Measurements from ENCODE around the gene KCNQ1. TPM values are rescaled to one million over a fixed set of nuclear protein-coding genes. Genes with fewer than 3 reads are reported as not detected.

Gene KCNQ1
- total RNA-seq, 2 experiments from 2014 or later, result 20.4 to 26.0 TPM

DNA sequence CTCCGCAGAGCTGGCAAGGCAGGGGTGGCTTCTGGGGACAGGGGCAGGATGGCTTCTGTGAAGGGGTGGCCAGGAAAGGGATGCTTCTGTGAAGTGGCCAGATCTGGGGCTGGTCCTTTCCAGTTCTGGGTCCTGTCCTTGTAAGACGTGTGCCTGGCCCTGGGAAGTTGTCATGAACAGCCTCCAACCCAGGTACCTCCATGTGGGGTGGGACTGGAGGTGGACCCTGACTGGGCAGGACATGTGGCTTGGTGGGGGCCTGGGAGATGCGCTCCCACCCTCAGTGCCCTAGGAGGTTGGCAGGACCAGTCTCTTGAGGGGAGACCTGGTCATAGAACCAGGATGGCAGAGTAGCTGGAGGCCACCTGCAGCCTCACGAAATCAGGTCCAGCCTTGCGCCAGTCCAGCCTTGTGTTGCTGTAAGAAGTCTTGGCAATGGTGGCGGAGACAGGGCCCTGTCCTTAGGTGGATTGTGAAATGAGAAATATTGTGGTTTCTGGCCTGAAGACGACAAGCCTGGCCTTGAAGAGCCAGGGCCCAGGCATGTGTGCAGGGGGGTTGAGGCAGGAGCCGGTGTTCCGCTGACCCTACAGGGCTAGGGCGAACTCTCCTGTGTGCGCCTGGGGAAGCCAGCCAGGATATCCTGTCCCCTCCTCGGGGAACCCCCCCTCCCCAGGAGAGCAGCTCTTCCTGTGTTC, 2.6 kb downstream of the KCNQ1 start:
- Mint-ChIP-seq H3K27ac (peak overlapping the region; percentile 80), H3K9me3 (ENCODE audit: insufficient read depth) (no peaks in the 10 kb centered on the region), H3K36me3 (ENCODE audit: low read depth) (peaks cover 2% of the 10 kb centered on the region), H3K27me3 (ENCODE audit: low read depth) (peaks cover 9% of the 10 kb centered on the region), H3K4me3 (peak overlapping the region; percentile 90), H3K4me1 (ENCODE audit: low read depth) (peaks cover 46% of the 10 kb centered on the region)
- ChIA-PET POLR2A (no interaction called here), CTCF (interaction anchor here (1.0 kb wide), 1 partner anchor 86 kb away, joined by 3 read pairs; no protein-coding TSS in a partner anchor)
- ATAC-seq (no peak), DNase-seq (no peak)

DNA sequence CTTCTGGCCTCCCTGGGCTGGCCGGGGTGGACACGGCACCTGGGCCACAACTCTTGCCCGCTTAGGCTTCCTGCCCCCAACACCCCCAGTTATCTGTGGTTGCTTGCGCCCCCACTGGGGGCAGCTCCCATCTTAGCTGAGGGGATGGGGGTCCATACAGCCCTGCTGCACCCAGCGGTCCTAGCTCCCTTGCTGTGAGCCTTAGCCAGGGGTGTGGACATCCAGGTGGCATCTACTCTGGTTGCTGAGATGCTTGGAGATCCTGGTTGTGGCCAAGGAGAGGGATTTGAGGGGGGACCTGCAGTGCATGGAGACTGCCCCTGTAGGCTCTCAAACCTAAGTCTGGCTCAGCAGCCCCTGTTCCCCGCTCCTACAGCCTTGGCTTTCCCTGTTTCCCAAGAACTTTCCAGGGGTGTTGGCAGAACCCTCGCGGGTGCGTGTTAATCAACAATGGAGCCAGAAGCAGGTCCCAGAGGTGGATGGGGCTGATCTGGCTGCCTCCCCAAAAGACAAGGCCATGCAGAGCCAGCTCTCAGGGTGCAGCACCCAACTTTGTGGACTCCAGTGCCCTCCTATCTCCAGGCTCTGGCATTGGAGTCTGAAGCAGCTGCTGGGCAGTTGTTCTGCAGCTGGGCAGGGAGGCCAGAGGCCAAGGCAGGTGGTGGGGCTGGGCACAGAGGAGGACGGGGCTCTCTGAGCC, 3.3 kb downstream of the KCNQ1 start:
- Mint-ChIP-seq H3K36me3 (ENCODE audit: low read depth) (peaks cover 2% of the 10 kb centered on the region), H3K27ac (peak overlapping the region; percentile 80), H3K27me3 (ENCODE audit: low read depth) (peaks cover 4% of the 10 kb centered on the region), H3K4me1 (ENCODE audit: low read depth) (peaks cover 40% of the 10 kb centered on the region), H3K4me3 (peak overlapping the region; percentile 90), H3K9me3 (ENCODE audit: insufficient read depth) (no peaks in the 10 kb centered on the region)
- DNase-seq (no peak), ATAC-seq (no peak)
- ChIA-PET CTCF (interaction anchor here (1.0 kb wide), 1 partner anchor 85 kb away, joined by 3 read pairs; no protein-coding TSS in a partner anchor), POLR2A (no interaction called here)

DNA sequence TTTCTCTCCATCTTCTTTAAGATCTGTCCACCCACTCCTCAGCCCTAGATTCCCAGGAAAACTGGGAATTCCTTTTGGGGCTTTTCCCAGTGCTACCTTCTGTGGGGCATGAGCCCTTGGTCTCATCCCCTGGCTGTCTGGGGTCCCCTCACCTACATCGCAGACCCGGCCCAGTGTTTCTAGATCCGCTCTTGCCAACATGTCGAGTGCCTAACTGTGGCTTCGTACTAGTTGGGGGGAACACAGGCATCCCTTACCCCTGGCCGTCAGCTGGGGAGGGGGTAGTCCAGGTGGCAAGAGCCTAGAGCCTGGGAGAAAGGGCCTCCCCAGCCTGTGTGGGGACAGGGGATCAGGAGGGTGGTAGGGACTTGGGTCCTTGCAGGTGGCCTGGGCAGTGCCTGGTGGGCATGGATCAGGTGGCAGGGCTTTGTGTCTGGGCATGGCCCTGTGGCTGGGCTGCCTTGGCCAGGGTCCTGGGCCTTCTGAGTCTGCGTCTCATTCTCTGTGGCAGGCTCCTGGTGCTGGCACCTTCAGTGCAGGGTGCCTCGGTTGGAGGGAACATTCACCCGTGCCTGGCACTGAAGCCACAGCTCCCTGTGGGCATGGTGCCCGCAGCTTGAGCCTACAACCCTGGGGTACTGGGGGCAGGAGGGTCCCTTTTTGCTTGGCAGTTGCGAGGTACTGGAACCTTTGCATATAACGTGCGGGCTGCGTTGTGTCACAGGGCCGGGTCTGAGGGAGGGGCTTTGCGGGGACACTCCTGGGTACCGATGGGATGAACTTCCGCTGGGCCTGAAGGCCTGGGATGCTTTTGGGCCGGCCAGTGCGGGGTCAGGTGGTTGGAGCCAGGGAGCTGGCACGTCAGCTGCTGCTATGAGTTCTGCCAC, 4.1 kb downstream of the KCNQ1 start:
- Mint-ChIP-seq H3K4me3 (no peak overlapping the region), H3K27ac (peak overlapping the region; percentile 69), H3K36me3 (ENCODE audit: low read depth) (peaks cover 2% of the 10 kb centered on the region), H3K27me3 (ENCODE audit: low read depth) (no peaks in the 10 kb centered on the region), H3K9me3 (ENCODE audit: insufficient read depth) (no peaks in the 10 kb centered on the region), H3K4me1 (ENCODE audit: low read depth) (peaks cover 40% of the 10 kb centered on the region)
- DNase-seq (no peak), ATAC-seq (no peak)
- ChIA-PET CTCF (no interaction called here), POLR2A (no interaction called here)

GRCh38 chr11:2449548-2450320, 4.9 kb downstream of the KCNQ1 start:
- ChIA-PET POLR2A (interaction anchor here (0.6 kb wide), 1 partner anchor 1105 kb away, joined by 4 read pairs; no protein-coding TSS in a partner anchor), CTCF (no interaction called here)

DNA sequence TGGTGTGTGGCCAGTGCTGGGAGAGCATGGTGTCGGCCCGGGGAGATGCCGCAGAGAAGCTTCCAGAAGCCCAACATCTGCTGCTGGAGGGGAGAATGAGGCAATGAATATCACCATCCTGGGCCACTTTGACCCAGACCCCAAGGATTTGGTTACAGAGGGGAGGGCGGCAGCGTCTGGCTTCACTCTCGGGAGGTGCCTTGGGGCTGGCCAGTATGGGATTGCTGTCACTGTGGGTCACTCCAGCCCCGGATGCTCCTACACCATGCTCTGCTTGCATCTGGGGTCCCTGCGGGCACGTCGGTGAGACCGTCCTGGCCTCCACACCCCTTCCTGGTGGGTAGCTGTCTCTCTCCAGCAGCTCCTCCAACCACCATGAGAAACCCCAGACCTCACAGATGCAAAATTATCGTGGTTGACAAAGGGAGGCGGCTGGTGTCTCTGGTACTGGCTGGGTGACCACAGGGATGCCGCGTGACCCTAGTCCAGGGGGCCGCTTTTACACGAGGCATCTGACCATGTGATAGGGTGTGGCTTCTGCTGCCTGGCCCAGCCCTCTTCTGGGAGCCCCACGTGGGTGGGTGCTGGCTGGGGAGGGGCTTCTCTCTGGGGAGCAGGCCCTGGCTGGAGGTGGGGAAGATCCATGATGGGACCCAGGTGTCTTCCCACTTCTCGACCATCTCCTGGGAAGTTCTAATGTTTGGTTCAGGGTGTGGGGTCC, 5.7 kb downstream of the KCNQ1 start:
- Mint-ChIP-seq H3K27me3 (ENCODE audit: low read depth) (no peaks in the 10 kb centered on the region), H3K9me3 (ENCODE audit: insufficient read depth) (no peaks in the 10 kb centered on the region), H3K36me3 (ENCODE audit: low read depth) (peaks cover 2% of the 10 kb centered on the region), H3K4me1 (ENCODE audit: low read depth) (peaks cover 37% of the 10 kb centered on the region), H3K27ac (no peak overlapping the region), H3K4me3 (no peak overlapping the region)
- ChIA-PET CTCF (no interaction called here), POLR2A (interaction anchor here (0.6 kb wide), 1 partner anchor 1105 kb away, joined by 4 read pairs; no protein-coding TSS in a partner anchor)
- ATAC-seq (no peak), DNase-seq (no peak)

More at GRCh38 chr11:2449548-2450320, 4.9 kb downstream of the KCNQ1 start:
- no peak overlapping the region for H3K4me3 Mint-ChIP-seq
- H3K36me3 Mint-ChIP-seq (ENCODE audit: low read depth), result peaks cover 2% of the 10 kb centered on the region
- ATAC-seq, result no peak
- no peak overlapping the region for H3K27ac Mint-ChIP-seq
- DNase-seq, result no peak
- H3K27me3 Mint-ChIP-seq (ENCODE audit: low read depth), result no peaks in the 10 kb centered on the region
- no peaks in the 10 kb centered on the region for H3K9me3 Mint-ChIP-seq (ENCODE audit: insufficient read depth)
- peaks cover 40% of the 10 kb centered on the region for H3K4me1 Mint-ChIP-seq (ENCODE audit: low read depth)

DNA sequence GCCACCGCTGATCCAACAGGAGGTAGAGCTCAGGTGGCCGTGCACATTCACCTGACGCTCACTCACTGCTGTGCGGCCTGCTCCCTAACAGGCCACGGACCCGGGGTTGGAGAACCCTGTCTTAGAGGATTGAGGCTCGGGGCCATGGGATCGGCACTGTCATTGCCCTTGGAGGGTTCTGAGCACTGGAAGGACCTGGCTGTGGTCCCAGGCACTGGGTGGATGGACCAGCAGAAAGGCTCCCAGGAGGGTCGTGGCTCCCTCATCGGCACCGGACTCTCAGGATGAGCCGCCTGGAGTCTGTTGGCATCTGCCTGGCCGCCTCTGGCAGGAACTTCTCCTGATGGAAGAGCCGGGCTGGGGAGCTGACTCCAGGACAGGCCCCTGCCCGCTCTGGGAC, 6.5 kb downstream of the KCNQ1 start:
- H3K4me3 Mint-ChIP-seq, result no peak overlapping the region

DNA sequence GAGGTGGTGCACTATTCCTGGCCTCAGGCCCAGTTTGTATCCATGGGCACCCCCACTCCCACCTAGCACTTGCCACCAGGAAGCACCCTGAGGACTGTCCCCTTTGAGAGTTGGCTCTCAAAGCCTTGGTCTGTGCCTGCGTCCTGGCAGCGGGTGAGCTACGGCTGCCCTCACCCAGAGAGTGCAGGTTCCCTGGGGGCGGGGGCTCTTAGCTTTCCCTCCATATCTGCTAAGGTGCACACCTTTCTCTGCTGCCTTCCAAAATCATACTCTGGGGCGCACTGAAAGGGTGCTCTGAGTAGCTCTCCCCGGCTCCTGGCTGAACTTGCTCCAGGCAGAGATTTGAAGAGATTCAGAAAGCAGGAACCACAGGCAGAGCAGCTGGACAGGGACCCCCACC, 7.1 kb downstream of the KCNQ1 start:
- DNase-seq (no peak), ATAC-seq (no peak)
- Mint-ChIP-seq H3K27me3 (ENCODE audit: low read depth) (no peaks in the 10 kb centered on the region), H3K27ac (no peak overlapping the region), H3K9me3 (ENCODE audit: insufficient read depth) (no peaks in the 10 kb centered on the region), H3K4me1 (ENCODE audit: low read depth) (peaks cover 26% of the 10 kb centered on the region), H3K36me3 (ENCODE audit: low read depth) (peaks cover 2% of the 10 kb centered on the region), H3K4me3 (no peak overlapping the region)
- CTCF ChIA-PET, result no interaction called here
- POLR2A ChIA-PET, result no interaction called here

More for the DNA sequence above, 6.5 kb downstream of the KCNQ1 start:
- ATAC-seq (no peak), DNase-seq (no peak)
- Mint-ChIP-seq H3K4me1 (ENCODE audit: low read depth) (peaks cover 31% of the 10 kb centered on the region), H3K27me3 (ENCODE audit: low read depth) (no peaks in the 10 kb centered on the region), H3K36me3 (ENCODE audit: low read depth) (peaks cover 2% of the 10 kb centered on the region), H3K9me3 (ENCODE audit: insufficient read depth) (no peaks in the 10 kb centered on the region), H3K27ac (no peak overlapping the region)
- ChIA-PET CTCF (no interaction called here), POLR2A (no interaction called here)

DNA sequence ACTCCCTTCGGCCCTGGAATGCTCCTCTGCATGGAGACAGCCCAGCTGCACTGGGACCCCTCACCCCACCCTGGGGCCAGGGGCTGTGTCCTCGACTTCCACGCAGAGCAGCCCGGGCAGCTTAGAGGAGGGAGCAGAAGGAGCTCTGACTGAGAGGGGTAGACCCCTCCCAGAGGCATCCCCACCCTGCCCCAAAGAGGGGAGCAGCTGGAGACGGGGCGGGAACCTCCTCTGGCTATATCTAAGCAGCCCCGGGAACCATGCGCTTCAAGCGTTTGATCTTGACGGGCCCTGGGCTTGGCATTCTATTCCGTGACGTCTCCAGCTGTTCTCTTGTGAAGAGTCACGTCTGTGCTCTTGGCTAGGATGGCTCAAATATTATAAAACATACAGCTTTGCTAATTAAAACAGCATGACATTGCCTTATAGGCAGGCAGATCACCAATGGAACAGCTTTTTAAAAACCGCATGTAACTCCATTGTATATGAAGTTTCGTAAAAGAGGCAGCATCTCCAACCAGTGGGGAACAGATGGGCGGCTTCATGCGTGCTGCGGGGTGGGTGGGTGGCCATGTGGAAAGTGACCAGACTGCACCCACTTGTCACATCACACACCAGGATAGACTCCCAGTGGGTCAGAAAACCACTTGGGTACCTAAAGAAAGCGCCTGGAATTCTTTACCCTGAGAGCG, 7.7 kb downstream of the KCNQ1 start:
- no peaks in the 10 kb centered on the region for H3K27me3 Mint-ChIP-seq (ENCODE audit: low read depth)
- POLR2A ChIA-PET, result no interaction called here
- no peak overlapping the region for H3K27ac Mint-ChIP-seq
- H3K9me3 Mint-ChIP-seq (ENCODE audit: insufficient read depth), result no peaks in the 10 kb centered on the region
- no peak for DNase-seq
- CTCF ChIA-PET, result no interaction called here
- peaks cover 20% of the 10 kb centered on the region for H3K4me1 Mint-ChIP-seq (ENCODE audit: low read depth)
- H3K36me3 Mint-ChIP-seq (ENCODE audit: low read depth), result no peaks in the 10 kb centered on the region
- no peak overlapping the region for H3K4me3 Mint-ChIP-seq
- ATAC-seq, result no peak

DNA sequence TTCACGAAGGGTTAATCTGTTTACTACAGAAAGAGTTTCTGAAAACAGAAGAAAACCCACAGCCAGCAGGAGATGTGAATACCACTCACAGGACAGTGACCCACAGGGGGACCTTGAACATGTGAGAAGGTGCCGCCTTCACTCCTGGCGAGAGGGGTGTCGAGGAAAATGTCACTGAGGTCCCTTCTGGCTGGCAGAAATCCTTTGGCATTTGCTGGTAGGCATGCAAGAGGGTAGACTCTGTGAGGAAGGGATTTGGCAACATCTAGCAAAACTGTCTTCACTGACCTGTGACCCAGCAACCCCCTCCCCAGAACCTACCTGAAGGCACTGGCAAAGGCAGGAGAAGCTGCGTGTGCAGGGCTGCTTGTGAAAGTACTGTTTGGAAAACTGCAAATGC, 8.6 kb downstream of the KCNQ1 start:
- CTCF ChIA-PET, result interaction anchor here (0.8 kb wide), 1 partner anchor 79 kb away, joined by 3 read pairs; no protein-coding TSS in a partner anchor
- H3K9me3 Mint-ChIP-seq (ENCODE audit: insufficient read depth), result no peaks in the 10 kb centered on the region
- ATAC-seq (no peak), DNase-seq (no peak)
- no peaks in the 10 kb centered on the region for H3K36me3 Mint-ChIP-seq (ENCODE audit: low read depth)
- POLR2A ChIA-PET, result no interaction called here
- H3K4me3 Mint-ChIP-seq, result no peak overlapping the region
- H3K27me3 Mint-ChIP-seq (ENCODE audit: low read depth), result no peaks in the 10 kb centered on the region
- H3K27ac Mint-ChIP-seq, result no peak overlapping the region
- H3K4me1 Mint-ChIP-seq (ENCODE audit: low read depth), result peaks cover 12% of the 10 kb centered on the region

GRCh38 chr11:2458321-2458720, 13.5 kb downstream of the KCNQ1 start:
- peaks cover 27% of the 10 kb centered on the region for H3K4me1 Mint-ChIP-seq (ENCODE audit: low read depth)
- no peaks in the 10 kb centered on the region for H3K9me3 Mint-ChIP-seq (ENCODE audit: insufficient read depth)
- DNase-seq, result no peak
- H3K4me3 Mint-ChIP-seq, result no peak overlapping the region
- ATAC-seq, result no peak
- ChIA-PET CTCF (no interaction called here), POLR2A (no interaction called here)
- no peaks in the 10 kb centered on the region for H3K27me3 Mint-ChIP-seq (ENCODE audit: low read depth)
- no peak overlapping the region for H3K27ac Mint-ChIP-seq
- no peaks in the 10 kb centered on the region for H3K36me3 Mint-ChIP-seq (ENCODE audit: low read depth)
